ENCODE results near the gene TNFAIP8.

DNA sequence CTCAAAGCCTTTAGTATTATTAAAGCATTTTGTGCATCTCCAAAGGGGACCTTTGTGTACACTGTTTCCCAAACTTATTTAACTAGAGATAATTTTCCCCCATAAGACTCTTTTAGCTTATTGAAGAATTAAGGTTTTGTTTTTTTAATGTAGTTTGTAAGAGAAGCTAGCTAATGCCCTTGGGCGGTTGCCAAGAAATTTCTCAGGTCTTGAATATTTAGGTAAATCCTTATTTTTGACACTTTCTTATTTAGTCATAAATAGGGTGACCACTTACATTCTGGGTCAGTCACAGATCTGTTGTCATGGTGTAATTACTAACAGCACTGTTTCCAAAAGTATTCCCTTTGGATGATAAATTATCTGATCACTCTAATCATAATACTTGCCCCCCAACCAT, 27.2 kb downstream of the TNFAIP8 start:
- TF ChIP-seq, protein P1, sequence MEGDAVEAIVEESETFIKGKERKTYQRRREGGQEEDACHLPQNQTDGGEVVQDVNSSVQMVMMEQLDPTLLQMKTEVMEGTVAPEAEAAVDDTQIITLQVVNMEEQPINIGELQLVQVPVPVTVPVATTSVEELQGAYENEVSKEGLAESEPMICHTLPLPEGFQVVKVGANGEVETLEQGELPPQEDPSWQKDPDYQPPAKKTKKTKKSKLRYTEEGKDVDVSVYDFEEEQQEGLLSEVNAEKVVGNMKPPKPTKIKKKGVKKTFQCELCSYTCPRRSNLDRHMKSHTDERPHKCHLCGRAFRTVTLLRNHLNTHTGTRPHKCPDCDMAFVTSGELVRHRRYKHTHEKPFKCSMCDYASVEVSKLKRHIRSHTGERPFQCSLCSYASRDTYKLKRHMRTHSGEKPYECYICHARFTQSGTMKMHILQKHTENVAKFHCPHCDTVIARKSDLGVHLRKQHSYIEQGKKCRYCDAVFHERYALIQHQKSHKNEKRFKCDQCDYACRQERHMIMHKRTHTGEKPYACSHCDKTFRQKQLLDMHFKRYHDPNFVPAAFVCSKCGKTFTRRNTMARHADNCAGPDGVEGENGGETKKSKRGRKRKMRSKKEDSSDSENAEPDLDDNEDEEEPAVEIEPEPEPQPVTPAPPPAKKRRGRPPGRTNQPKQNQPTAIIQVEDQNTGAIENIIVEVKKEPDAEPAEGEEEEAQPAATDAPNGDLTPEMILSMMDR (IDR thresholded peaks at IDR 0.05), result no peak
- TF ChIP-seq EZH2 (IDR thresholded peaks at IDR 0.05; ENCODE audit: borderline replicate concordance, insufficient read depth, low read depth, low read length, poor library complexity, severe bottlenecking), result no peak
